Natural killer cell (primary cell): ENCODE results near the gene TEX28. TPM values are rescaled to one million over a fixed set of nuclear protein-coding genes. Genes with fewer than 3 reads are reported as not detected.
A peak's percentile ranks its signal among the peaks of the same experiment; 100 is the strongest.

ENCODE experiments used
- ATAC-seq, 3 donors: fragments of 150-1000 bp in 2 of 3; fragments of 200-7000 bp in 1 of 3; cut with Tn5 transposase; 1 replicate in 1 of 3; 2 replicates in 2 of 3; pipeline ENCODE4 v1.10.0; 2021; ENCODE audit warnings: mild to moderate bottlenecking in 2 of 3, moderate library complexity in 2 of 3
- DNase-seq, 2 donors: peaks; one replicate each; pipeline versions ENCODE4 v3.0.0 to v3.0.0-alpha.2; 2013 to 2021; ENCODE audit warnings: mixed read lengths in 1 of 2
- H3K27ac ChIP-seq: one replicate; pipeline ENCODE4 v1.5.1; 2013; ENCODE audit warnings: mild to moderate bottlenecking, low read length
- H3K27me3 ChIP-seq: one replicate; pipeline ENCODE4 v1.6.1; 2013; ENCODE audit warnings: low read length; ENCODE audit not compliant: control insufficient read depth, insufficient read depth
- H3K36me3 ChIP-seq: one replicate; pipeline ENCODE4 v1.6.1; 2013; ENCODE audit warnings: low read length; ENCODE audit not compliant: control insufficient read depth, insufficient read depth
- H3K4me1 ChIP-seq: one replicate; pipeline ENCODE4 v1.6.1; 2013; ENCODE audit warnings: low read length; ENCODE audit not compliant: control insufficient read depth, insufficient read depth
- H3K4me3 ChIP-seq: one replicate; pipeline ENCODE4 v1.5.1; 2013; ENCODE audit warnings: low read length
- H3K9me3 ChIP-seq: one replicate; pipeline ENCODE4 v1.6.1; 2013; ENCODE audit warnings: low read length; ENCODE audit not compliant: control insufficient read depth, insufficient read depth
- H3K27ac Mint-ChIP-seq, 2 donors: one replicate each; pipeline ENCODE4 v1.8.0; 2022; ENCODE audit warnings: mild to moderate bottlenecking in 2 of 2, mixed read lengths in 2 of 2, moderate library complexity in 1 of 2
- H3K27me3 Mint-ChIP-seq, 2 donors: one replicate each; pipeline ENCODE4 v1.8.0; 2022; ENCODE audit warnings: low read depth in 2 of 2, mixed read lengths in 2 of 2
- H3K36me3 Mint-ChIP-seq: one replicate; pipeline ENCODE4 v1.8.0; 2022; ENCODE audit warnings: mixed read lengths
- H3K4me1 Mint-ChIP-seq, 2 donors: one replicate each; pipeline ENCODE4 v1.8.0; 2022; ENCODE audit warnings: mixed read lengths in 2 of 2
- H3K4me3 Mint-ChIP-seq: one replicate; pipeline ENCODE4 v1.8.0; 2022; ENCODE audit warnings: mild to moderate bottlenecking, moderate library complexity, mixed read lengths
- H3K9me3 Mint-ChIP-seq, 2 donors: one replicate each; pipeline ENCODE4 v1.8.0; 2022; ENCODE audit warnings: mixed read lengths in 2 of 2
- WGBS: methylation state at CpG from one replicate; pipeline ENCODE4 v1.1.7; 2013; ENCODE audit warnings: missing lambda C conversion rate; ENCODE audit not compliant: insufficient coverage; 5-methylcytosine and 5-hydroxymethylcytosine counted together
- intact Hi-C: fragments of 100-400 bp; cut with micrococcal nuclease; formaldehyde crosslinking; loops from one replicate; pipeline ENCODE4 v1.14.2; 2022
- total RNA-seq, 4 donors: library from RNA; stranded (reverse); fragments of 120-200 nt in 1 of 4; gene quantifications; one replicate each; pipeline versions ENCODE4 v1.2.3 to v1.2.4, GENCODE V29; 2013 to 2022
- TF ChIP-seq, protein P1 (sequence below): fragments of 200-600 bp; IDR thresholded peaks from one replicate; pipeline ENCODE4 v1.8.0; 2022; ENCODE audit warnings: antibody characterized with exemption

TEX28 gene
- total RNA-seq, 3 donors from 2014 or later (not counting 1 experiment from before 2014, with no cell fraction given): 0.61 TPM; not detected in 2

DNA sequence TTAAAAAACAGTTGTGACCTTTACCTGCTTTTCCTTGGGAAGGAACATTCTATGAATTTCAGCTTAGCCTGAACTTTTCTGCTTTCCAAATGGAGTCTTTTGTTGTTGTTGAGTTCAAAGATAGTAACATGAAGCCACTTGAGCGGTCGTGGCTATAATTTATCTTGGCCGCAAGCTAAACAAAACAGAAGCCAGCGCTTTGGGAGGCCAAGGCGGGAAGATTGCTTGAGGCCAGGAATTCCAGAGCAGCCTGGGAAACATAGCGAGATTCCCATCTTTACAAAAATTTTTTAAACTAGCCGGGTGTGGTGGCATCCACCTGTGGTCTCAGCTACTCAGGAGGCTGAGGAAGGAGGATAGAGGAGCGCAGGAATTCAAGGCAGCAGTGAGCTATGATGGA lies 30.6 kb upstream of the TEX28 start:
- Histone ChIP-seq H3K4me1 (peaks cover 20% of the 10 kb centered on the region), H3K36me3 (no peaks in the 10 kb centered on the region), H3K27me3 (no peaks in the 10 kb centered on the region), H3K9me3 (no peaks in the 10 kb centered on the region), H3K27ac (no peak overlapping the region), H3K4me3 (no peak overlapping the region)
- DNase-seq: no peak
- 100% methylated on average over 6 of the region's 8 CpGs for WGBS
- Mint-ChIP-seq H3K9me3 (no peaks in the 10 kb centered on the region), H3K36me3 (no peaks in the 10 kb centered on the region), H3K4me3 (no peak overlapping the region), H3K27ac (peak overlapping the region in 1 of 2 donors; percentile 78), H3K4me1 (peaks cover 20 to 22% of the 10 kb centered on the region in 2 donors), H3K27me3 (peaks cover 0 to 4% of the 10 kb centered on the region in 2 donors)
- TF ChIP-seq, protein P1, sequence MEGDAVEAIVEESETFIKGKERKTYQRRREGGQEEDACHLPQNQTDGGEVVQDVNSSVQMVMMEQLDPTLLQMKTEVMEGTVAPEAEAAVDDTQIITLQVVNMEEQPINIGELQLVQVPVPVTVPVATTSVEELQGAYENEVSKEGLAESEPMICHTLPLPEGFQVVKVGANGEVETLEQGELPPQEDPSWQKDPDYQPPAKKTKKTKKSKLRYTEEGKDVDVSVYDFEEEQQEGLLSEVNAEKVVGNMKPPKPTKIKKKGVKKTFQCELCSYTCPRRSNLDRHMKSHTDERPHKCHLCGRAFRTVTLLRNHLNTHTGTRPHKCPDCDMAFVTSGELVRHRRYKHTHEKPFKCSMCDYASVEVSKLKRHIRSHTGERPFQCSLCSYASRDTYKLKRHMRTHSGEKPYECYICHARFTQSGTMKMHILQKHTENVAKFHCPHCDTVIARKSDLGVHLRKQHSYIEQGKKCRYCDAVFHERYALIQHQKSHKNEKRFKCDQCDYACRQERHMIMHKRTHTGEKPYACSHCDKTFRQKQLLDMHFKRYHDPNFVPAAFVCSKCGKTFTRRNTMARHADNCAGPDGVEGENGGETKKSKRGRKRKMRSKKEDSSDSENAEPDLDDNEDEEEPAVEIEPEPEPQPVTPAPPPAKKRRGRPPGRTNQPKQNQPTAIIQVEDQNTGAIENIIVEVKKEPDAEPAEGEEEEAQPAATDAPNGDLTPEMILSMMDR: no peak
- intact Hi-C loops: no loop called here
- no peak for ATAC-seq

DNA sequence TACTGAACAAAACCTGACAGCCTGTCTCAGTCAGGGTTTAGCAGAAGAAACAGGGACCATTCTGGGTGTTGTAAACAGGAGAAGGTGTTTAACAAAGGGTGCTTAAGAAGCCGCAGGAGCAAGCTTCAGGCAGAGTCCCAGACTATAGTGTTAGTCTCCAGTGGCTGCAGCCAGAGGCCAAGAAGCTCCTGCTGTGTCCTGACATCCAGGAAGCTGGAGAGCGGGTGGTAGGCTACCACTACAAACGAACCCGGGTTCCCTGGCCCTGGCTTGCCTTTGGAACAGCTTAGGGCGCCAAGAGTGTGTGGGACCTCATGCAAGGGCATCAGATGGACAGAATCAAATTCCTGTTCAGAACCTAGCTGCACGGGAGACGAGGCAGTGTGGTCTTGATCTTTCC lies 28.6 kb upstream of the TEX28 start:
- H3K4me3 ChIP-seq: no peak overlapping the region
- ATAC-seq (no peak), DNase-seq (no peak)
- no peaks in the 10 kb centered on the region for H3K9me3 ChIP-seq
- Mint-ChIP-seq H3K4me1 (peaks cover 20 to 32% of the 10 kb centered on the region in 2 donors), H3K27me3 (peaks cover 0 to 13% of the 10 kb centered on the region in 2 donors), H3K9me3 (no peaks in the 10 kb centered on the region), H3K4me3 (no peak overlapping the region), H3K27ac (no peak overlapping the region), H3K36me3 (no peaks in the 10 kb centered on the region)
- H3K27me3 ChIP-seq: no peaks in the 10 kb centered on the region
- H3K36me3 ChIP-seq: no peaks in the 10 kb centered on the region
- TF ChIP-seq, protein P1: no peak
- intact Hi-C loops: no loop called here
- 85% methylated on average over 7 of the region's 7 CpGs for WGBS
- peaks cover 20% of the 10 kb centered on the region for H3K4me1 ChIP-seq
- no peak overlapping the region for H3K27ac ChIP-seq

DNA sequence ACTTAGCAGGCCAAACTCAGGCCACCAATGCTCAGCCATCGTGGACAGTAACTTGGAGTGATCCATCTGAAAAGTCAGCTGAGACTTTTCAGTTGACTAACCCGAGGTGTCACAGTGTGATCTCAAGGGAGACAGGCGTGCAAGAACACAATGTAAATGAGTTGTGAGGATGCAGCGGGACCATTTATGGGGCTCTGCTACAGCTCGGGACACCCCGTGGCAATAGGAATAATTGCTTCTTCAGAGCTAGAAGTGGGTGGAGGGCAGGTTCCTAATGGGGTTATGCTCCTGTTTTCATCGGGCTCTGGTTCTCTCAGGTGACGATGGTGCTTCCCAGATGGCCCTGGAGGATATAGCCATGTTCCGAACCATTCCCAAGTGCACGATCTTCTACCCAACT lies 28.0 kb upstream of the TEX28 start:
- peaks cover 18% of the 10 kb centered on the region for H3K4me1 ChIP-seq
- H3K4me3 ChIP-seq: no peak overlapping the region
- Mint-ChIP-seq H3K27ac (no peak overlapping the region), H3K27me3 (peaks cover 0 to 13% of the 10 kb centered on the region in 2 donors), H3K36me3 (no peaks in the 10 kb centered on the region), H3K4me3 (no peak overlapping the region), H3K4me1 (peaks cover 20 to 31% of the 10 kb centered on the region in 2 donors), H3K9me3 (no peaks in the 10 kb centered on the region)
- intact Hi-C loops: no loop called here
- H3K9me3 ChIP-seq: no peaks in the 10 kb centered on the region
- TF ChIP-seq, protein P1: no peak
- WGBS: 85% methylated on average over 10 of the region's 10 CpGs
- H3K27ac ChIP-seq: no peak overlapping the region
- no peaks in the 10 kb centered on the region for H3K27me3 ChIP-seq
- no peak for DNase-seq
- ATAC-seq: no peak
- no peaks in the 10 kb centered on the region for H3K36me3 ChIP-seq

DNA sequence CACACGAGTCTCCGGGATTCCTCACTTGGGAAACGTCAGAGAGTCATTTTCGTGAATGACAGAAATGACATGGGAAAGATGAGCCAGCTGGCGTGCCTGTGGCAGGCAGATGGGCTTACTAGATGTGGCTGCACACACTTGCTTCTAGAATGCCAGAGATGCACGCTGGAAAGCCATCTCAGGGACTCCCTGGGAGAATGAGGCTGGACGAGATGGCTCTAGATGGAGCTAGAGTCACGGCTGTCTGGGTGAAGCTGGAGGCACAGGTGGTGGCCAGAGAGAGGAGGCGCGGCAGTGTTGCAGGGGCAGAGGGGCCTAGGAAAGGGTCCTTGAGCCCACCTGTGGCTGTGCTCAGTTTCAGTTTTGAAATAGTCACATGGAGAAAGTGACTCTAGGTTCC lies 26.7 kb upstream of the TEX28 start:
- Histone ChIP-seq H3K27ac (no peak overlapping the region), H3K27me3 (no peaks in the 10 kb centered on the region), H3K36me3 (no peaks in the 10 kb centered on the region), H3K4me1 (peaks cover 14% of the 10 kb centered on the region), H3K9me3 (no peaks in the 10 kb centered on the region), H3K4me3 (no peak overlapping the region)
- Mint-ChIP-seq H3K4me1 (peaks cover 16 to 29% of the 10 kb centered on the region in 2 donors), H3K9me3 (no peaks in the 10 kb centered on the region), H3K27me3 (peaks cover 0 to 13% of the 10 kb centered on the region in 2 donors), H3K27ac (no peak overlapping the region), H3K36me3 (no peaks in the 10 kb centered on the region), H3K4me3 (no peak overlapping the region)
- WGBS: 82% methylated on average over 10 of the region's 10 CpGs
- TF ChIP-seq, protein P1: no peak
- ATAC-seq (no peak), DNase-seq (peak in 1 of 2 donors; percentile 37)
- intact Hi-C loops: no loop called here
